ENCODE data around the gene CHD3.
"Not testable (repeated sequence)": the region's sequence is repeated elsewhere in the genome, so short reads cannot be mapped to it uniquely, and the experiment has no call there.

CHD3 gene

GRCh38 chr17:7931709-7932482, 43.3 kb downstream of the CHD3 start, which contains the start of the genes CNTROB and TRAPPC1:
CNTROB (plus strand) TSS chr17:7932206; CDS start chr17:7933080, 874 bp downstream.
TRAPPC1 (minus strand) TSS chr17:7931946; CDS start chr17:7931829, 117 bp downstream.
- DNase-seq (ENCODE audit: low spot score), result peak; percentile 100

DNA sequence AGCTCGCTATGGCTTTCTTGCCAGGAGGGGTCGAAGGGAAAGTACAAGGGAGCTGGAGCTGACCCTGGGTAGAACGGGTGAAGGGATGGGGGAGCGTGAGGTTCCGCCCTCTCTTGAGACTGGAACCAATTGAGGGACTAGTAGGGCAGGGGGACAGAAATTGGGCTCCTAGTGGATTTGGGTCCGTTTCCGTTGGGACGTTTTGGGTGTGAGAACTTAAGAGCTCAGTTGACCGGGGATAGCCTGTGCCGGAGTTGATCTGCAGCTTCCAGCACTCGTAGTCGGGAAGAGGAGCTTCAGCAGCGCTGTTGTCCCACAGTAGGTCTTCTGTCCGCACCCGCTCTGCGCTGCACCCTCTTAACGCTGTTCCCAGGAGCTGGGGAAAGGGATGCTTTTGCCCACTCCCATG, 43.9 kb downstream of the CHD3 start:
- peak; percentile 38 for DNase-seq (ENCODE audit: low spot score)

DNA sequence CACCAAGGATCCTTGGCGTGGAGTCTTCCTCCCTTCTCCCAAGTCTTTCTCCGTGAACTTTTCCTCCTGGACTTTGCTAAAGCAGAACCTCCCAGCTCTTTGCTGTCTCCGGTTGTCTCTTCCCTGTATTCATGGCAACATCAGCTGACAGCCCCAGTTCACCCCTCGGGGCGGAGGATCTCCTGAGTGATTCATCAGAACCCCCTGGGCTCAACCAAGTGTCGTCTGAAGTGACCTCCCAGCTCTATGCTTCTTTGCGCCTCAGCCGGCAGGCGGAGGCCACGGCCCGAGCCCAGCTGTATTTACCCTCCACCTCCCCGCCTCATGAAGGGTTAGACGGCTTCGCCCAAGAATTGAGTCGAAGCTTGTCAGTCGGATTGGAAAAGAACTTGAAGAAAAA, 44.4 kb downstream of the CHD3 start:
- peak; percentile 73 for DNase-seq (ENCODE audit: low spot score)

- DNase-seq (ENCODE audit: low spot score), result no peak
Observed at GRCh38 chr17:7935859-7936258, 47.3 kb downstream of the CHD3 start.

DNA sequence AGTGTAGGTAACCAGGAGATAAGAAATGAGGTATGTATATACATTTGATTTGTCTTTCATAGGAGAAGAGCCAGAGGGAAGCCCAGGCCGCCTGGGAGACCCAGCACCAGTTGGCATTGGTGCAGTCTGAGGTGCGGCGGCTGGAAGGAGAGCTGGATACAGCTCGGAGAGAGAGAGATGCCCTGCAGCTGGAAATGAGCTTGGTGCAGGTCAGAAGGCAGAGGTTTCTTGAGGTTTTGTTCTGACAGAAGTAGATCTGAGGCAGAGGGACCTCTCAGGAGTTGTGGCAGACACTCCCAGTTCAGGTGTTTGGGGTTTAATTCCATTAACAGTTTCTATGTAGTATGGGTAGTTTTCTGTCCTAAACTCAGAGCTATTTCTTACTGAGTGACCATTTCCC, 51.4 kb downstream of the CHD3 start:
- DNase-seq (ENCODE audit: low spot score), result no peak

GRCh38 chr17:7940743-7941142, 52.2 kb downstream of the CHD3 start:
- no peak for DNase-seq (ENCODE audit: low spot score)

DNA sequence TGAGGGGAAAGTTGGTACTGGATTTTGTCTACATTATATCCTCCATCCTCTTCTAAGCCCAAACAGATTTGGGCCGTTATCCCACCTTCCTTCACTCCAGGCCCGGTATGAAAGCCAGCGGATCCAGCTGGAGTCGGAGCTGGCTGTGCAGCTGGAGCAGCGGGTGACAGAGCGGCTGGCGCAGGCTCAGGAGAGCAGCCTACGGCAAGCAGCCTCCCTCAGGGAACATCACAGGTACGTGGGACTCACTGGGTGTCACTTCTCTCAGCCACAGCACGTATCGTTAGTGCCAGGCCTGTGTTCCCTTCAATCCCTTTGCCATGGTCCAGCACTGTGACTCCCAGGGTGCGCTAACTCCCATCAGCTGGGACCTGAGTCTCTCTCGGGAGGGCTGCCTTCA, 54.7 kb downstream of the CHD3 start:
- DNase-seq (ENCODE audit: low spot score), result no peak

- no peak for DNase-seq (ENCODE audit: low spot score)
Observed at GRCh38 chr17:7944326-7944725, 55.7 kb downstream of the CHD3 start.

- DNase-seq (ENCODE audit: low spot score), result no peak
Observed at GRCh38 chr17:7945651-7946050, 57.1 kb downstream of the CHD3 start.

DNA sequence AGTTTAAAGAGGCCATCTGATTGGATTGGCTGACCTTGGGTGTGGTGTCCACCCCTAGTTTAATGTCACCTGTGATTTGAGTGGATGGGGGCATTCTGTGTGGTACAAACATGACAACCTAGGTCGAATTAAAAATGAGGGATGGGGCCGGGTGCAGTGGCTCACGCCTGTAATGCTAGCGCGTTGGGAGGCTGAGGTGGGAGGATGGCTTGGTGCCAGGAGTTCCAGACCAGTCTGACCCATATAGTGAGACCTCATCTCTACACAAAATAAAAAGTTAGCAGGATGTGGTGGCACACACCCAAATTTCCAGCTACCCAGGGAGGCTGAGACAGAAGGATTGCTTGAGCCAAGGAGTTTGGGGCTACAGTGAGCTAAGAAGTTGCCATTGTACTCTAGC, 57.9 kb downstream of the CHD3 start:
- DNase-seq (ENCODE audit: low spot score), result no peak

DNA sequence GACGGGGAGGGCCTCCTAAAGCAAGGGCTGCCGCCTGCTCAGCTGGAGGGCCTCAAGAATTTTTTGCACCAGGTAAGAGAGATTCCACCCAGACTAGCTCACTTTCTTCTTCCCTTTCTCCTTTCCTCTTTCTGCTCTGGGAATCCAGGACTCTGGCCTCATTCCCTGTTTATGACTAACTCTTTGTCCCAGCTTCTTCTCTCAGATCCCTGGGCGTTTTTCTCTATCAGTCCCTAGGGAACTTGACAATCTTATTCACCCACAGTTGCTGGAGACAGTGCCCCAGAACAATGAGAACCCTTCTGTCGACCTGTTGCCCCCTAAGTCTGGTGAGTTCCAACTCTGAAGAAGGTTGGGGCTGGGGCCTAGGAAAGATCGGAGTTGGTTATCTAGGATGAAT, 59.1 kb downstream of the CHD3 start:
- DNase-seq (ENCODE audit: low spot score), result no peak

- no peak for DNase-seq (ENCODE audit: low spot score)
Observed at GRCh38 chr17:7950578-7950977, 62.0 kb downstream of the CHD3 start.

- DNase-seq (ENCODE audit: low spot score), result no peak
Observed at GRCh38 chr17:7951143-7951792, 62.7 kb downstream of the CHD3 start.

- not testable (repeated sequence) for DNase-seq (ENCODE audit: low spot score)
Observed at GRCh38 chr17:7953266-7953665, 64.7 kb downstream of the CHD3 start.

DNA sequence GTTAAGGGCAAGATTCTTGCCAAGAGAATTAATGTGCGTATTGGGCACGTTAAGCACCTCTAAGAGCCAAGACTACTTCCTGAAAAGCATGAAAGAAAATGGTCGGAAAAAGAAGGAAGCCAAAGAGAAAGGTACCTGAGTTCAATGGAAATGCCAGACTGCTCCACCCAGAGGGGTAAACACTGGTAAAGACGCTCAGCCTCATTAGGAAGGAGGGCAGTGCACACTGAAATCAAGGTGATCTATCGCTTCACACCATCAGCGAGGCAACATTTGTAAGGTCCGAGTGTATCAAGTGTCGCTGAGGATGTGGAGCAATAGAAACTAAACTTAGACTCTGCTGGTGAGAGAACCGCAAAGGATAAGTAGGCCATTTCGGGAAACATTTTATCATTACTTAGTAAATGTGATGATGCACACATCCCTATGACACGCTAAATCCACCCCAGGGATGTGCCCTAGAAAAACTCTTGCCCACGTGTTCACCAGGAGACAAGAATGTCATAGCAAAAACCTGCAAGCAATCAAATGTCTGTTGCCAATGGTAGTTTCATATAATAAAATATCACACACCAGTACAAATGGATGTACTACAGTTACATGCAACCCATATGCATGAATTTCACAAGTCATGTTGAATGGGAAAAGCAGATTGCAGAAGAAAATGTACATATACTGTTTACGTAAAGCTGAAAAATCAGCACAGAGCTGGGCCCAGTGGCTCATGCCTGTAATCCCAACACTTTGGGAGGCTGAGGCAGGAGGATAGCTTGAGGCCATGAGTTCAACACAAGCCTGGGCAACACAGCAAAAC, 67.0 kb downstream of the CHD3 start:
- DNase-seq (ENCODE audit: low spot score), result peak; percentile 48

GRCh38 chr17:7956228-7956965, 67.8 kb downstream of the CHD3 start:
- peak; percentile 39 for DNase-seq (ENCODE audit: low spot score)

GRCh38 chr17:7959503-7960253, 71.1 kb downstream of the CHD3 start:
- no peak for DNase-seq (ENCODE audit: low spot score)

DNA sequence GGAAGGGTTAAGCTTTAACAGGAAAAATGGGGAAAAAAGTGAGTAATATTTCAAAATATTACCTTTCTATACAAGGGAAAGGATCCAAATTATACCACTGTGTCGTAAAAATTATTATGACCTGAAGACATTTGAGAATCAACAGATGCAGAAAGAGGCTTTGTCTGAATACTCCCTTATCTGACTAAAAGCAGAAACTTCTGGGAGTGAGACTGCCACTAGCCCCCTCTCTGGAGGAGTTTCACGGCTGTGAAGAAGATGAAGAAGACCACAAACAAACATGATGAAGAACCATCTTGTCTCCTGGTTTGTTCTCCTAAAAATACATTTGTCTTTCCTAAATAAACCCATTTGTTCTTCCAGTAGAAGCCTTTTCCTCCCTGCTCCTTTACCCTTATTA, 72.8 kb downstream of the CHD3 start:
- DNase-seq (ENCODE audit: low spot score), result no peak
